WTC11 (cell line): Measurements from ENCODE around the gene SLIT3. TPM values are rescaled to one million over a fixed set of nuclear protein-coding genes. Genes with fewer than 3 reads are reported as not detected.

Experiments used
- ATAC-seq: fragments of 200-7000 bp; cut with Tn5 transposase; 2 replicates; pipeline ENCODE4 v1.10.0; 2021; ENCODE audit warnings: mild to moderate bottlenecking, moderate library complexity
- CTCF ChIA-PET: fragments of 300-600 bp; sonication (Branson Sonifier 250); formaldehyde crosslinking; loops from one replicate; lab custom pipeline; 2021; ENCODE audit warnings: antibody characterized with exemption; lab: Charles Lee
- POLR2A ChIA-PET: fragments of 350-600 bp; sonication (Branson Sonifier 250); formaldehyde crosslinking; loops from one replicate; lab custom pipeline; 2021; ENCODE audit warnings: antibody characterized with exemption; lab: Charles Lee
- DNase-seq: peaks from one replicate; pipeline ENCODE4 v3.0.0; 2021; ENCODE audit warnings: low spot score
- H3K27ac Mint-ChIP-seq: 2 replicates; pipeline ENCODE4 v1.8.0; 2021; ENCODE audit warnings: mixed read lengths
- H3K27me3 Mint-ChIP-seq: 2 replicates; pipeline ENCODE4 v1.8.0; 2021; ENCODE audit warnings: low read depth, mild to moderate bottlenecking, moderate library complexity, mixed read lengths
- H3K36me3 Mint-ChIP-seq: 2 replicates; pipeline ENCODE4 v1.8.0; 2021; ENCODE audit warnings: mixed read lengths
- H3K4me1 Mint-ChIP-seq: 2 replicates; pipeline ENCODE4 v1.8.0; 2022; ENCODE audit warnings: mixed read lengths
- H3K4me3 Mint-ChIP-seq: 2 replicates; pipeline ENCODE4 v1.8.0; 2021; ENCODE audit warnings: mild to moderate bottlenecking, moderate library complexity, mixed read lengths
- H3K9me3 Mint-ChIP-seq: 2 replicates; pipeline ENCODE4 v1.8.0; 2021; ENCODE audit warnings: mixed read lengths
- CBFB ChIP-seq: sonication (generic); formaldehyde crosslinking; IDR thresholded peaks from 2 replicates; pipeline ENCODE4 v1.8.1; 2022; ENCODE audit warnings: mild to moderate bottlenecking, low read depth, missing genetic modification reagents
- FOXJ3 ChIP-seq: sonication (generic); formaldehyde crosslinking; IDR thresholded peaks from 2 replicates; pipeline ENCODE4 v1.9.0; 2021; ENCODE audit warnings: missing genetic modification reagents, mild to moderate bottlenecking, borderline replicate concordance
- FOXP1 ChIP-seq: sonication (generic); formaldehyde crosslinking; IDR thresholded peaks from 2 replicates; pipeline ENCODE4 v1.8.0; 2022; ENCODE audit warnings: missing genetic modification reagents, mild to moderate bottlenecking, moderate library complexity, borderline replicate concordance
- HMGA2 ChIP-seq: fragments of 250-450 bp; sonication (Bioruptor Pico); IDR thresholded peaks from 2 replicates; pipeline ENCODE4 v1.4.0; 2021; ENCODE audit warnings: mild to moderate bottlenecking, moderate library complexity
- IRF2 ChIP-seq: sonication (generic); formaldehyde crosslinking; IDR thresholded peaks from 2 replicates; pipeline ENCODE4 v1.8.0; 2022; ENCODE audit warnings: low read depth, missing genetic modification reagents, borderline replicate concordance
- JUN ChIP-seq: sonication (generic); formaldehyde crosslinking; IDR thresholded peaks from 2 replicates; pipeline ENCODE4 v1.8.0; 2023; ENCODE audit warnings: mild to moderate bottlenecking, missing genetic modification reagents
- MXD4 ChIP-seq: fragments of 250-450 bp; sonication (Bioruptor Pico); IDR thresholded peaks from 2 replicates; pipeline ENCODE4 v1.8.0; 2021; ENCODE audit warnings: mild to moderate bottlenecking, moderate library complexity, borderline replicate concordance
- NFE2L1 ChIP-seq: sonication (generic); formaldehyde crosslinking; IDR thresholded peaks from 2 replicates; pipeline ENCODE4 v1.8.1; 2023; ENCODE audit warnings: missing genetic modification reagents
- NR2C2 ChIP-seq: sonication (generic); formaldehyde crosslinking; IDR thresholded peaks from 2 replicates; pipeline ENCODE4 v1.8.0; 2022; ENCODE audit warnings: mild to moderate bottlenecking, missing genetic modification reagents
- OVOL2 ChIP-seq: fragments of 250-450 bp; sonication (Bioruptor Pico); IDR thresholded peaks from 2 replicates; pipeline ENCODE4 v1.9.0; 2021; ENCODE audit warnings: mild to moderate bottlenecking, borderline replicate concordance
- RORB ChIP-seq: fragments of 250-450 bp; sonication (Bioruptor Pico); IDR thresholded peaks from 2 replicates; pipeline ENCODE4 v1.9.0; 2021; ENCODE audit warnings: mild to moderate bottlenecking
- SMAD4 ChIP-seq: sonication (generic); formaldehyde crosslinking; IDR thresholded peaks from 2 replicates; pipeline ENCODE4 v1.8.0; 2022; ENCODE audit warnings: mild to moderate bottlenecking, missing genetic modification reagents
- TEAD1 ChIP-seq: sonication (generic); formaldehyde crosslinking; IDR thresholded peaks from 2 replicates; pipeline ENCODE4 v1.8.0; 2022; ENCODE audit warnings: mild to moderate bottlenecking, missing genetic modification reagents
- TP53 ChIP-seq: sonication (generic); formaldehyde crosslinking; IDR thresholded peaks from 2 replicates; pipeline ENCODE4 v1.8.1; 2023; ENCODE audit warnings: mild to moderate bottlenecking, missing genetic modification reagents
- ZNF138 ChIP-seq: sonication (generic); formaldehyde crosslinking; conservative IDR thresholded peaks from 2 replicates; pipeline ENCODE4 v1.8.1; 2022; ENCODE audit warnings: mild to moderate bottlenecking, moderate library complexity, missing genetic modification reagents
- ZNF219 ChIP-seq: sonication (generic); formaldehyde crosslinking; IDR thresholded peaks from 2 replicates; pipeline ENCODE4 v1.8.0; 2023; ENCODE audit warnings: missing genetic modification reagents, mild to moderate bottlenecking, borderline replicate concordance
- ZNF232 ChIP-seq: sonication (generic); formaldehyde crosslinking; IDR thresholded peaks from 2 replicates; pipeline ENCODE4 v1.8.0; 2022; ENCODE audit warnings: mild to moderate bottlenecking, missing genetic modification reagents
- ZNF263 ChIP-seq: sonication (generic); formaldehyde crosslinking; IDR thresholded peaks from 2 replicates; pipeline ENCODE4 v1.8.1; 2022; ENCODE audit warnings: low read depth, mild to moderate bottlenecking, moderate library complexity, missing genetic modification reagents
- total RNA-seq: library from RNA; stranded (reverse); gene quantifications from 3 replicates; pipeline ENCODE4 v1.2.3, GENCODE V29; 2021
- TF ChIP-seq, protein P1 (sequence below): fragments of 250-450 bp; sonication (Bioruptor Pico); IDR thresholded peaks from 2 replicates; pipeline ENCODE4 v1.9.0; 2021; ENCODE audit warnings: moderate library complexity, mild to moderate bottlenecking, inconsistent platforms, borderline replicate concordance
- TF ChIP-seq, protein P2 (sequence below): sonication (generic); formaldehyde crosslinking; IDR thresholded peaks from 2 replicates; pipeline ENCODE4 v1.8.1; 2022; ENCODE audit warnings: low read depth, mild to moderate bottlenecking, moderate library complexity, missing genetic modification reagents, borderline replicate concordance
- TF ChIP-seq, protein P3 (sequence below): sonication (generic); formaldehyde crosslinking; IDR thresholded peaks from 2 replicates; pipeline ENCODE4 v1.8.0; 2023; ENCODE audit warnings: mild to moderate bottlenecking, missing genetic modification reagents

Gene SLIT3
- total RNA-seq, 1 experiment from 2014 or later = 1.9 TPM

DNA sequence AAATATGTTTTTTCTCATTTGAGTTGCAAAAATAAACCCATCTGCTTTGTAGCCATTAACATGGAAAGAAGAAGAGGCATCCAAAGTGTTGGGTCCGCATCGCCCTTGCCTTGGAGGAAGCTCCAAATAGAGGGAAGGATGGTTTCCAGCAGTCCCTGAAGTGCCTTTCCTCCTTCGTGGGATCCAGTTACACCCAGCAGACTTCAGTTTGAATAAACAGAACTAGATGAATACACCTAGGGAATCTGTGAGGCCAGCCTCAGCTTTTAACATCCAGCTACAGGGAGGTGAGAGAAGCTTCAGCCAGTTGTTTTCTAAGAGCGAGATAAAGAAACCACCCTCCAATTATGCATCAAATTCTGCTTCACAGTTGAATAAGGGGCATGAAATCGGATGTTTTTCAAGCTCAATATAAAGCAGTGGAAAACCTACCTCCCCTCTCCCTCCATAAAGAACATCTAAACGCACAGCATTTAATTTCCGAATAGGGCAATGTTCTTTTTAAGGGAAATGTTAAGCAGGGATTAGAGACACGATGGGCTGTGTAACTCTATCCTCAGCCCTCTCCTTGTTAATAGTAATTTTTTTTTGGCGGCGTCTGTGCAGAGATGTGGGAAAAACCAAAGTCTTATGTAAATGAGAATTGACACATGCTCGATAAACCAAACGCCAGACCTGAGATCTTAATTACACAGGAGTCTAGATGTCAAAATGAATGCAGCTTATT is 264.7 kb downstream of the SLIT3 start:
- TF ChIP-seq HMGA2 (no peak), RORB (no peak), TEAD1 (CRISPR knock-in tag) (no peak), ZNF219 (CRISPR knock-in tag) (no peak), CBFB (no peak), NR2C2 (CRISPR knock-in tag) (no peak), MXD4 (CRISPR knock-in tag) (no peak), JUN (CRISPR knock-in tag) (no peak), ZNF232 (no peak), ZNF138 (CRISPR knock-in tag) (no peak), TP53 (CRISPR knock-in tag) (no peak)
- Mint-ChIP-seq H3K27me3 (0 out of 2 replicates have a peak, but pooled peaks cover 3% of the 10 kb centered on the region), H3K27ac (no peak overlapping the region), H3K36me3 (no peaks in the 10 kb centered on the region), H3K4me3 (no peak overlapping the region), H3K4me1 (peaks cover 15% of the 10 kb centered on the region; the same call in 1 of the 2 replicates), H3K9me3 (peaks cover 4% of the 10 kb centered on the region)
- ChIA-PET POLR2A (no interaction called here), CTCF (interaction anchor here (1.1 kb wide), 1 partner anchor 547 kb away, joined by 3 read pairs; the partner anchor contains the start of gene SPDL1)
- DNase-seq (no peak), ATAC-seq (no peak; the same call in 1 of the 2 replicates)

DNA sequence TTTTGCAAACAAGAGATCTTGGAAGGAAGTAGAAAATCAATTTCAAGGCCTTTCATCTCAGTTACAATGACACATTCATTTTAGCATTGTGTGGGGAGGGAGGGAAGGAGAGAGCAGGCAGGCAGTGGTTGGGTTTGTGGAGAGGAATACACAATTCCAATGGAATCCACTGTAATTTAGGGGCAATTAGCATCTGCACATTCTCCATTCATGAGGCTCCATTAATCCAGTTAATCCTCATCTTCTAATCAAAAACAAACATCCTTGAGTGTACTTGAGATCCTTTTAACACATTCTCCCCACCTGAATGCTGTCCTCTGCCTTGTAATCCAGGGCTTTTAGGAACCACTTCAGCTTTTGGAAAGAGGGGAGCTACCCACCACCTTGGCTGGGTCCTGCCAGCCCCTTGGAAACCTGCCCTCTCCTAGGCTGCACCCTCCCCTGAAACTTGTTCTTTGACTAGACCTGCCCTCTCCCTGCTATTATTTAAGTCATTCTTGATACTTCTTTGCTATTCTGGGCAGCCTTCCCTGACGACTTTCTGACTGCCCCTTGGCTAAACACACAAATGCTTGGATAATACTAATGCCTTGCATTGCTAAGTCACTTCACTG is 271.2 kb downstream of the SLIT3 start:
- TF ChIP-seq, protein P1, sequence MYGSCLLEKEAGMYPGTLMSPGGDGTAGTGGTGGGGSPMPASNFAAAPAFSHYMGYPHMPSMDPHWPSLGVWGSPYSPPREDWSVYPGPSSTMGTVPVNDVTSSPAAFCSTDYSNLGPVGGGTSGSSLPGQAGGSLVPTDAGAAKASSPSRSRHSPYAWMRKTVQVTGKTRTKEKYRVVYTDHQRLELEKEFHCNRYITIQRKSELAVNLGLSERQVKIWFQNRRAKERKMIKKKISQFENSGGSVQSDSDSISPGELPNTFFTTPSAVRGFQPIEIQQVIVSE (CRISPR knock-in tag) = no peak
- no peak for TF ChIP-seq ZNF219 (CRISPR knock-in tag)
- TF ChIP-seq, protein P2, sequence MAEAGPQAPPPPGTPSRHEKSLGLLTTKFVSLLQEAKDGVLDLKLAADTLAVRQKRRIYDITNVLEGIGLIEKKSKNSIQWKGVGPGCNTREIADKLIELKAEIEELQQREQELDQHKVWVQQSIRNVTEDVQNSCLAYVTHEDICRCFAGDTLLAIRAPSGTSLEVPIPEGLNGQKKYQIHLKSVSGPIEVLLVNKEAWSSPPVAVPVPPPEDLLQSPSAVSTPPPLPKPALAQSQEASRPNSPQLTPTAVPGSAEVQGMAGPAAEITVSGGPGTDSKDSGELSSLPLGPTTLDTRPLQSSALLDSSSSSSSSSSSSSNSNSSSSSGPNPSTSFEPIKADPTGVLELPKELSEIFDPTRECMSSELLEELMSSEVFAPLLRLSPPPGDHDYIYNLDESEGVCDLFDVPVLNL (CRISPR knock-in tag) = no peak
- TF ChIP-seq FOXP1 = no peak
- TF ChIP-seq, protein P3, sequence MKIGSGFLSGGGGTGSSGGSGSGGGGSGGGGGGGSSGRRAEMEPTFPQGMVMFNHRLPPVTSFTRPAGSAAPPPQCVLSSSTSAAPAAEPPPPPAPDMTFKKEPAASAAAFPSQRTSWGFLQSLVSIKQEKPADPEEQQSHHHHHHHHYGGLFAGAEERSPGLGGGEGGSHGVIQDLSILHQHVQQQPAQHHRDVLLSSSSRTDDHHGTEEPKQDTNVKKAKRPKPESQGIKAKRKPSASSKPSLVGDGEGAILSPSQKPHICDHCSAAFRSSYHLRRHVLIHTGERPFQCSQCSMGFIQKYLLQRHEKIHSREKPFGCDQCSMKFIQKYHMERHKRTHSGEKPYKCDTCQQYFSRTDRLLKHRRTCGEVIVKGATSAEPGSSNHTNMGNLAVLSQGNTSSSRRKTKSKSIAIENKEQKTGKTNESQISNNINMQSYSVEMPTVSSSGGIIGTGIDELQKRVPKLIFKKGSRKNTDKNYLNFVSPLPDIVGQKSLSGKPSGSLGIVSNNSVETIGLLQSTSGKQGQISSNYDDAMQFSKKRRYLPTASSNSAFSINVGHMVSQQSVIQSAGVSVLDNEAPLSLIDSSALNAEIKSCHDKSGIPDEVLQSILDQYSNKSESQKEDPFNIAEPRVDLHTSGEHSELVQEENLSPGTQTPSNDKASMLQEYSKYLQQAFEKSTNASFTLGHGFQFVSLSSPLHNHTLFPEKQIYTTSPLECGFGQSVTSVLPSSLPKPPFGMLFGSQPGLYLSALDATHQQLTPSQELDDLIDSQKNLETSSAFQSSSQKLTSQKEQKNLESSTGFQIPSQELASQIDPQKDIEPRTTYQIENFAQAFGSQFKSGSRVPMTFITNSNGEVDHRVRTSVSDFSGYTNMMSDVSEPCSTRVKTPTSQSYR = no peak
- no peak for TF ChIP-seq FOXJ3
- no peak for TF ChIP-seq ZNF263 (CRISPR knock-in tag)
- no peak for TF ChIP-seq OVOL2 (CRISPR knock-in tag)
- no peak for TF ChIP-seq IRF2 (CRISPR knock-in tag)
- no peak for TF ChIP-seq SMAD4 (CRISPR knock-in tag)
- no peak for TF ChIP-seq TP53 (CRISPR knock-in tag)
- no peak for TF ChIP-seq NFE2L1 (CRISPR knock-in tag)
- TF ChIP-seq, all 79 proteins: peak for 0
- Mint-ChIP-seq H3K4me3 (no peak overlapping the region), H3K9me3 (peaks cover 4% of the 10 kb centered on the region), H3K36me3 (no peaks in the 10 kb centered on the region), H3K27me3 (no peaks in the 10 kb centered on the region), H3K27ac (no peak overlapping the region), H3K4me1 (peaks cover 25% of the 10 kb centered on the region)
- ChIA-PET POLR2A (no interaction called here), CTCF (no interaction called here)
- DNase-seq = no peak
- peak; percentile 28; the same call in 1 of the 2 replicates for ATAC-seq
